Neuronal stem cell (in vitro differentiated cells): ENCODE results near the gene TM2D1.
A peak's percentile ranks its signal among the peaks of the same experiment; 100 is the strongest.

ENCODE experiments used
- DNase-seq: peaks from one replicate; pipeline ENCODE4 v3.0.0-alpha.2; 2013; ENCODE audit warnings: low spot score
- H2AFZ ChIP-seq: one replicate; pipeline ENCODE4 v1.6.1; 2013; ENCODE audit warnings: mild to moderate bottlenecking, low read length, inconsistent platforms
- H2AK5ac ChIP-seq: 2 replicates; pipeline ENCODE4 v1.6.1; 2013; ENCODE audit warnings: low read depth, mild to moderate bottlenecking, inconsistent platforms, low read length, moderate library complexity, mixed read lengths
- H2BK120ac ChIP-seq: 2 replicates; pipeline ENCODE4 v1.6.1; 2013; ENCODE audit warnings: low read depth, mild to moderate bottlenecking, inconsistent platforms, low read length, moderate library complexity, mixed read lengths
- H2BK12ac ChIP-seq: one replicate; pipeline ENCODE4 v1.6.1; 2013; ENCODE audit warnings: low read length, inconsistent platforms
- H2BK15ac ChIP-seq: 2 replicates; pipeline ENCODE4 v1.6.1; 2013; ENCODE audit warnings: mild to moderate bottlenecking, low read length, inconsistent platforms, mixed read lengths
- H2BK5ac ChIP-seq: one replicate; pipeline ENCODE4 v1.6.1; 2013; ENCODE audit warnings: inconsistent platforms, mild to moderate bottlenecking, low read length, moderate library complexity
- H3K14ac ChIP-seq: one replicate; pipeline ENCODE4 v1.6.1; 2013; ENCODE audit warnings: low read length, inconsistent platforms
- H3K18ac ChIP-seq: 2 replicates; pipeline ENCODE4 v1.6.1; 2013; ENCODE audit warnings: low read length, inconsistent platforms
- H3K23ac ChIP-seq: 2 replicates; pipeline ENCODE4 v1.6.1; 2013; ENCODE audit warnings: low read depth, mild to moderate bottlenecking, mixed read lengths, low read length, inconsistent platforms; ENCODE audit not compliant: poor library complexity
- H3K27ac ChIP-seq: replicated peaks from 3 replicates; pipeline ENCODE4 v1.5.1; 2013; ENCODE audit warnings: low read length, inconsistent platforms
- H3K27me3 ChIP-seq, 3 experiments: 2 replicates each; pipeline ENCODE4 v1.6.1; 2013; ENCODE audit warnings: low read length in 3 of 3, mild to moderate bottlenecking in 2 of 3, inconsistent platforms in 1 of 3, low read depth in 1 of 3, mixed read lengths in 1 of 3, moderate library complexity in 1 of 3; ENCODE audit not compliant: control insufficient read depth in 3 of 3, insufficient read depth in 3 of 3
- H3K36me3 ChIP-seq, 2 donors: replicated peaks in 1 of 2; 2 replicates each; pipeline ENCODE4 v1.6.1; 2013; ENCODE audit warnings: low read length in 2 of 2; ENCODE audit not compliant: control insufficient read depth in 2 of 2, insufficient read depth in 2 of 2
- H3K4ac ChIP-seq: 2 replicates; pipeline ENCODE4 v1.6.1; 2013; ENCODE audit warnings: inconsistent platforms, mild to moderate bottlenecking, low read length, moderate library complexity
- H3K4me1 ChIP-seq, 2 donors: 1 replicate in 1 of 2; 2 replicates in 1 of 2; pipeline ENCODE4 v1.6.1; 2013; ENCODE audit warnings: low read length in 2 of 2, low read depth in 1 of 2; ENCODE audit not compliant: control insufficient read depth in 2 of 2, insufficient read depth in 1 of 2
- H3K4me2 ChIP-seq: one replicate; pipeline ENCODE4 v1.6.1; 2013; ENCODE audit warnings: mild to moderate bottlenecking, low read length, inconsistent platforms; ENCODE audit not compliant: insufficient read depth, poor library complexity, severe bottlenecking
- H3K4me3 ChIP-seq, 2 donors: 2 replicates each; pipeline ENCODE4 v1.5.1; 2013; ENCODE audit warnings: low read length in 2 of 2, mild to moderate bottlenecking in 2 of 2, inconsistent platforms in 1 of 2, moderate library complexity in 1 of 2
- H3K79me1 ChIP-seq: one replicate; pipeline ENCODE4 v1.6.1; 2013; ENCODE audit warnings: low read depth, mild to moderate bottlenecking, inconsistent platforms, low read length, moderate library complexity
- H3K9ac ChIP-seq: one replicate; pipeline ENCODE4 v1.6.1; 2013; ENCODE audit warnings: mild to moderate bottlenecking, low read depth, low read length, inconsistent platforms; ENCODE audit not compliant: poor library complexity
- H3K9me3 ChIP-seq, 2 donors: replicated peaks in 1 of 2; 2 replicates each; pipeline versions ENCODE3 to v1.6.1; 2013; ENCODE audit warnings: low read length in 2 of 2, mild to moderate bottlenecking in 2 of 2, inconsistent platforms in 1 of 2, low read depth in 1 of 2, mixed read lengths in 1 of 2, moderate library complexity in 1 of 2; ENCODE audit not compliant: control insufficient read depth in 2 of 2, insufficient read depth in 1 of 2
- H4K8ac ChIP-seq: one replicate; pipeline ENCODE4 v1.6.1; 2013; ENCODE audit warnings: low read depth, mild to moderate bottlenecking, inconsistent platforms, low read length, moderate library complexity
- H4K91ac ChIP-seq: one replicate; pipeline ENCODE4 v1.6.1; 2013; ENCODE audit warnings: low read length, low read depth, mild to moderate bottlenecking, inconsistent platforms; ENCODE audit not compliant: poor library complexity
- WGBS, 2 donors: extraction: QIAGEN DNeasy Blood & Tissue Kit; methylation state at CpG; one replicate each; pipeline ENCODE4 v1.1.7; 2013; ENCODE audit warnings: missing lambda C conversion rate in 2 of 2, mixed read lengths in 1 of 2; ENCODE audit not compliant: insufficient read length in 2 of 2, insufficient replicate concordance in 1 of 2; ENCODE audit errors: extremely low coverage in 2 of 2; 5-methylcytosine and 5-hydroxymethylcytosine counted together

Gene TM2D1

DNA sequence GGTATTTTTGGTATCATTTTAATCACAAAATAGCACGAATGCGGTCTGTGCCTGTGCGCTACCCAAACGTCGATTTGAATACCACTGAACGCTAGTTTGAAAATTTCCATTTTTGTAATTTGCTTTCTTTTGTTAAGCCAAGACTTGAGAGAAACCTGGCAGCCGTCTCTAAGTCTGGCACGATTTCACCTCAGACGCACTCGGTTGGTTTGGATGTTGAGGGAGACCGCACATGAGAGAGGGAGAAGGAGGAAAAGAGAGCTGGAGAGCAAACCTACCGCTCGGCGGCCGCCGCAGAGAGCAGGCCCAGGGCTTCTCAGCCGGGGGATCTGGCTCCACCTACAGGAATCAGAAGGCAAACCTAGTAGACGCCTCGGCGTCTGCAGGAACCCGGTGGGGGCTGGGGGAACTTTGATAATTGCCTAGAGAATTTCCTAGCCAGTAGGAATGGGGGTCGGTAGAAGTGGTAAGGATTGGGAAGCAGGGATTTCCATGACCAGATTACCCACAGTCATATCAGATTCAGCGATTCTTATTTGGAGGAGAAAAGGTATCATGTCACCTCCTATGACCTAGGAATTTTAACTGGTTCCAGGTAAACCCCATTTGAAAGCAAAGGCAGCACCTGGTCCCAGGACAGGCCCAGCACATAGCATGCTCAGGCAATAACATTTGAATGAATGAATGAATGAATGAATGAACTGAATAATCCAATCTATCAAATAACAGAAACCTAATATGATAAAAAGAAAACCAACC is 83.2 kb downstream of the TM2D1 start:
- no peak overlapping the region for H2BK5ac ChIP-seq
- no peak overlapping the region for H3K23ac ChIP-seq
- no CpG with 5 or more reads among the region's 23 CpGs for WGBS, 2 donors
- H3K27me3 ChIP-seq: peaks cover 0 to 47% (median 0%) of the 10 kb centered on the region in 3 experiments
- no peak overlapping the region for H4K8ac ChIP-seq
- H3K36me3 ChIP-seq: no peaks in the 10 kb centered on the region
- peak; percentile 35 for DNase-seq
- no peak overlapping the region for H3K4me3 ChIP-seq
- H4K91ac ChIP-seq: no peak overlapping the region
- H2BK12ac ChIP-seq: no peak overlapping the region
- no peak overlapping the region for H3K14ac ChIP-seq
- H2AFZ ChIP-seq: peak overlapping the region; percentile 60
- no peak overlapping the region for H3K27ac ChIP-seq
- no peak overlapping the region for H3K4ac ChIP-seq
- no peaks in the 10 kb centered on the region for H3K79me1 ChIP-seq
- no peaks in the 10 kb centered on the region for H3K9me3 ChIP-seq
- no peak overlapping the region for H3K18ac ChIP-seq
- no peak overlapping the region for H2AK5ac ChIP-seq
- H3K4me2 ChIP-seq: no peak overlapping the region
- no peak overlapping the region for H3K9ac ChIP-seq
- H2BK120ac ChIP-seq: no peak overlapping the region
- H2BK15ac ChIP-seq: no peak overlapping the region
- no peaks in the 10 kb centered on the region for H3K4me1 ChIP-seq

DNA sequence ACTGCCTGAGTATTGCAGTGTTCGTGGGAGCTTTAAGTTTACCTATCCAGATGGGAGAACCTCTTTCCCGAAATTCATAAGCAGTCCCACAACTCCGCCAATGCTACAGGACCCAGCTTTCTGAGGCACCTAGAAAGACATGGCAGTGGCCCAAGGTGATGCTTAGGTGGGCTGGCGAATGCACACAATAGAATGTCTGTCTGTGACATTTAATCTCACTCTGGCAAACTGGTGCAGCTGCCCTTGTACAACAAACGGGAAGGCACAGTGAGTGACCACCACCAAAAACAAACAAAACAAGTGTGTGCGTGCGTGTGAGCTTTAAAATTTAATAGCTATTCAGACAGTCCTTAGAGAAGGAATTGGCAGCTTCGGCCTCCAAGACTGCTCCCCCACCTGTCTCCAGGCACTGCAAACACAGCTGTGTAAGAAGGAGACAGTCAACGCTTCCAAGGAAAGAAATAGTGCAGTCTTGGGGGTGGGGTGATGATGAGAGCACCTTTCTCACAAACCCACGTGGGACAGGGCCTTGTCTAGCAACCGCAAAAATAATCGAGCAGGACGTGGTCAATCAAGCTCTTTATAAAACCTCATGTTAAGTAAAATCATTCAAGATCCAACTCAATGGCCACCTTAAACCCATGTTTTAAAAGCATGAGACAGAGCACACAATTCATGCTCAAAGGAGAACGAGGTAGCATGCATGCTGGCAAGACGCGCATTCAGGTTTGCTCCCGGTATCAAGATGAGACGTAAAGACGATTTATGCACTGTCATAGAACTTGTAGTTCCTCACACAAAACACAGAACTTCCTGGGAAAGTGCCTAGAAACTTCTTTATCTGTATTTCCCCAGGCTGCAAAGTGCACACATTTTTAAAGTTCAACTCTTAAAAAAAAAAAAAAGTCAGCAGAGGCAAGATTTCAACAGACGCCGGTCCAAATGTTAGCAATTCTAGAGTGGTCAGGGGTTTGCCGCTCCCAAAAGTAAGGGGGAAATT is 84.1 kb downstream of the TM2D1 start:
- H2AK5ac ChIP-seq: no peak overlapping the region
- no peaks in the 10 kb centered on the region for H3K36me3 ChIP-seq
- no peak overlapping the region for H3K4me3 ChIP-seq
- H2BK12ac ChIP-seq: no peak overlapping the region
- no peak overlapping the region for H3K4me2 ChIP-seq
- H3K9me3 ChIP-seq: no peaks in the 10 kb centered on the region
- no CpG with 5 or more reads among the region's 22 CpGs for WGBS, 2 donors
- DNase-seq: no peak
- H2BK120ac ChIP-seq: no peak overlapping the region
- no peak overlapping the region for H3K14ac ChIP-seq
- H2BK5ac ChIP-seq: no peak overlapping the region
- no peak overlapping the region for H4K8ac ChIP-seq
- H2BK15ac ChIP-seq: no peak overlapping the region
- H3K27me3 ChIP-seq: peaks cover 0 to 53% (median 0%) of the 10 kb centered on the region in 3 experiments
- H3K27ac ChIP-seq: no peak overlapping the region
- no peak overlapping the region for H3K9ac ChIP-seq
- no peak overlapping the region for H3K23ac ChIP-seq
- H3K79me1 ChIP-seq: no peaks in the 10 kb centered on the region
- no peaks in the 10 kb centered on the region for H3K4me1 ChIP-seq
- peak overlapping the region; percentile 60 for H2AFZ ChIP-seq
- no peak overlapping the region for H4K91ac ChIP-seq
- no peak overlapping the region for H3K4ac ChIP-seq
- H3K18ac ChIP-seq: no peak overlapping the region

- H4K8ac ChIP-seq: no peak overlapping the region
- H3K18ac ChIP-seq: no peak overlapping the region
- no peak overlapping the region for H2AFZ ChIP-seq
- no peak overlapping the region for H2BK120ac ChIP-seq
- no peak overlapping the region for H2AK5ac ChIP-seq
- WGBS, 2 donors: no CpG with 5 or more reads among the region's 11 CpGs
- H2BK15ac ChIP-seq: no peak overlapping the region
- no peak overlapping the region for H3K14ac ChIP-seq
- H3K23ac ChIP-seq: no peak overlapping the region
- no peaks in the 10 kb centered on the region for H3K9me3 ChIP-seq
- H4K91ac ChIP-seq: no peak overlapping the region
- no peak overlapping the region for H3K4ac ChIP-seq
- H3K79me1 ChIP-seq: no peaks in the 10 kb centered on the region
- no peak overlapping the region for H2BK5ac ChIP-seq
- no peak overlapping the region for H3K4me2 ChIP-seq
- no peak overlapping the region for H3K27ac ChIP-seq
- H3K9ac ChIP-seq: no peak overlapping the region
- no peak for DNase-seq
- H2BK12ac ChIP-seq: no peak overlapping the region
- no peaks in the 10 kb centered on the region for H3K36me3 ChIP-seq
- peaks cover 0 to 47% (median 0%) of the 10 kb centered on the region in 3 experiments for H3K27me3 ChIP-seq
- no peaks in the 10 kb centered on the region for H3K4me1 ChIP-seq
- H3K4me3 ChIP-seq: no peak overlapping the region
These were observed 85.2 kb downstream of the TM2D1 start for GRCh38 chr1:61639608-61640336.
